Adipocyte (in vitro differentiated cells): Measurements from ENCODE around the gene LAMA2.

Experiments
- DNase-seq: peaks from one replicate; pipeline ENCODE4 v3.0.0-alpha.2; 2015; ENCODE audit warnings: low read depth
- H3K27me3 ChIP-seq: replicated peaks from 2 replicates; pipeline ENCODE4 v1.7.0; 2013; ENCODE audit warnings: mild to moderate bottlenecking, low read length, moderate library complexity; ENCODE audit not compliant: control insufficient read depth, insufficient read depth
- H3K36me3 ChIP-seq: 2 replicates; pipeline ENCODE4 v1.7.0; 2013; ENCODE audit warnings: low read length, mild to moderate bottlenecking, moderate library complexity; ENCODE audit not compliant: control insufficient read depth, insufficient read depth, severe bottlenecking
- H3K4me1 ChIP-seq: 2 replicates; pipeline ENCODE4 v1.7.0; 2013; ENCODE audit warnings: mild to moderate bottlenecking, low read length, moderate library complexity; ENCODE audit not compliant: control insufficient read depth, insufficient read depth
- H3K4me3 ChIP-seq: 2 replicates; pipeline ENCODE4 v1.7.0; 2013; ENCODE audit warnings: mild to moderate bottlenecking, low read length, moderate library complexity
- H3K9ac ChIP-seq: 2 replicates; pipeline ENCODE4 v1.7.0; 2013; ENCODE audit warnings: mild to moderate bottlenecking, low read length, moderate library complexity
- H3K9me3 ChIP-seq: 2 replicates; pipeline ENCODE4 v1.7.0; 2013; ENCODE audit warnings: mild to moderate bottlenecking, low read length, moderate library complexity; ENCODE audit not compliant: control insufficient read depth

Gene LAMA2

GRCh38 chr6:129344379-129344778, 461.4 kb downstream of the LAMA2 start:
- Histone ChIP-seq H3K27me3 (no peaks in the 10 kb centered on the region), H3K9me3 (no peaks in the 10 kb centered on the region), H3K9ac (no peak overlapping the region), H3K4me3 (no peak overlapping the region), H3K36me3 (peaks cover 38% of the 10 kb centered on the region), H3K4me1 (peaks cover 23% of the 10 kb centered on the region)
- no peak for DNase-seq

GRCh38 chr6:129345890-129346289, 463.0 kb downstream of the LAMA2 start:
- H3K9me3 ChIP-seq = no peaks in the 10 kb centered on the region
- peak; percentile 28 for DNase-seq
- H3K4me3 ChIP-seq = no peak overlapping the region
- H3K27me3 ChIP-seq = no peaks in the 10 kb centered on the region
- H3K4me1 ChIP-seq = peaks cover 23% of the 10 kb centered on the region
- H3K9ac ChIP-seq = no peak overlapping the region
- peaks cover 52% of the 10 kb centered on the region for H3K36me3 ChIP-seq

- Histone ChIP-seq H3K9ac (no peak overlapping the region), H3K36me3 (peaks cover 59% of the 10 kb centered on the region), H3K27me3 (no peaks in the 10 kb centered on the region), H3K4me3 (no peak overlapping the region), H3K9me3 (no peaks in the 10 kb centered on the region), H3K4me1 (peaks cover 15% of the 10 kb centered on the region)
- no peak for DNase-seq
These were observed 464.0 kb downstream of the LAMA2 start for GRCh38 chr6:129346964-129347363.

DNA sequence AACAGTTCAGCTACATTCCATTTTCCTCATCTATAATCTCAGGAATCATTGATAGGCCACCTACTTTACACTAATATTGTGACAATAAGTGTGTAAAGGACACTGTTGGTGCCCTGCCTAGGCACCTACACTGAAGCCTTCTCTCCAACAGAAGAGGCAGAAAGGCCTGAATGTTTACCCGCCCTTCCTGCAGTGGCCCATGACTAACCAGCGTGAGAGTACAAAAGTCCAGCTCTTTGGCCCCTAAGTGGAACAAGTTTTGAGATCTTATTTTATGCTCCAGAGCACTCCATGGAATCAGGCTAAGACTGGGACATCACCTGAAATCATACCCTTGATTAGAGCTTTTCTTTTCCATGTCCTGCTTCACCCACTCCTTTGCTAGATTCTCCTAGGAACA, 467.3 kb downstream of the LAMA2 start:
- Histone ChIP-seq H3K9ac (no peak overlapping the region), H3K4me1 (peaks cover 3% of the 10 kb centered on the region), H3K36me3 (peaks cover 73% of the 10 kb centered on the region), H3K9me3 (no peaks in the 10 kb centered on the region), H3K4me3 (no peak overlapping the region), H3K27me3 (no peaks in the 10 kb centered on the region)
- no peak for DNase-seq

- Histone ChIP-seq H3K27me3 (no peaks in the 10 kb centered on the region), H3K4me3 (no peak overlapping the region), H3K9ac (no peak overlapping the region), H3K4me1 (no peaks in the 10 kb centered on the region), H3K9me3 (no peaks in the 10 kb centered on the region), H3K36me3 (peaks cover 84% of the 10 kb centered on the region)
- peak; percentile 38 for DNase-seq
These were observed 468.9 kb downstream of the LAMA2 start for GRCh38 chr6:129351807-129352206.

DNA sequence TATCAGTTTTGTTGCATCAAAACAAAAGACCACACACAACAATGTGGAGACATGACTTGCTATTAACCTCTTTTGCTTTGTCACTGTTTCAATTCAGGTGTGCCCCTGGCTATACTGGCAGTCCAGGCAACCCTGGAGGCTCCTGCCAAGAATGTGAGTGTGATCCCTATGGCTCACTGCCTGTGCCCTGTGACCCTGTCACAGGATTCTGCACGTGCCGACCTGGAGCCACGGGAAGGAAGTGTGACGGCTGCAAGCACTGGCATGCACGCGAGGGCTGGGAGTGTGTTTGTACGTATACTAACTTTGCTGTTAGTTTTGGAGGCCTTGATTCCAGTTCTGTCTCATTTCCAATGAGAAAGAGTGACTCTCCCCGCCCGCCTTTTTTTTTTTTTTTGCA, 470.1 kb downstream of the LAMA2 start:
- no peak for DNase-seq
- no peaks in the 10 kb centered on the region for H3K9me3 ChIP-seq
- no peaks in the 10 kb centered on the region for H3K4me1 ChIP-seq
- no peak overlapping the region for H3K9ac ChIP-seq
- no peak overlapping the region for H3K4me3 ChIP-seq
- H3K27me3 ChIP-seq = no peaks in the 10 kb centered on the region
- peaks cover 84% of the 10 kb centered on the region for H3K36me3 ChIP-seq

GRCh38 chr6:129356129-129356528, 473.2 kb downstream of the LAMA2 start:
- Histone ChIP-seq H3K9ac (no peak overlapping the region), H3K4me3 (no peak overlapping the region), H3K36me3 (peaks cover 79% of the 10 kb centered on the region), H3K27me3 (no peaks in the 10 kb centered on the region), H3K4me1 (no peaks in the 10 kb centered on the region), H3K9me3 (no peaks in the 10 kb centered on the region)
- DNase-seq = no peak

DNA sequence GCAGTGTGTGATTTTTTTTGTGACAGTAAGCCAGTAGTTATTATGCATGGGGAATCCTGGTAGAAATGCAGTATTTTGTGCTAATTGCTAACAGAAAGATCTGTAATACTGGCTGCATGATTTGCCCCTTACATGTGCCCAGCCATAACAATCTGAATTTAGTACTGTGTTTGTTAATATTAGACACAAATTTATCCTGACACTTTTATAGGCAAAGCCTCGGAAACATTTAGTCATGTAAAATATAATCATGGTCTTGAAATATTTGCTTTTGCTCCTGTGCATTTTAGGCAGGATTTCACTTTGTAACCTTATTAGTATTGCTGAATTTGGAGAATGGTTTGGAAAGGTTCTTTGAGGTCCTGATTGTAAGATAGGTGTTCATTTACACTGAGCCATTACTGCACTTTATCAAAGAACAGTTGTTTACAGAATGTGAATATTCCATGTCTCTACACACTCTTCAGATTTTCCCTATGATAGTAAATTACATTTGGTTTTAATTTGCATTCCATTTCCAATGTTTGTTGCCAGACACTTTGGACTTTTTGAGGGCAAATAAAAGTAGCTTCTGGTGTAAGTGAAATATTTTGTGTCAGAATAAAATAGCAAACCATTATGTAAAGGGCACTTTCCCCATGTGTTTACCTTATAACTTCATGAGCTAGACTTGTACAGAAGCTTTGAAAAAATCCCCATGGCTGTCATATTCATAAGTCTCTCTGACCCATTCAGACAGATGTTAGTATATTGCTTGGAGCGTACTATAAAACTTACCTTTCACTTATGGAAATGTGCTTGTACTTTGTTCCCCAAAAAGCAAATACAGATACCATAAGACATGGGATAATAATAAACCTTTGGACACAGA, 477.1 kb downstream of the LAMA2 start:
- peaks cover 70% of the 10 kb centered on the region for H3K36me3 ChIP-seq
- DNase-seq = peak; percentile 30

DNA sequence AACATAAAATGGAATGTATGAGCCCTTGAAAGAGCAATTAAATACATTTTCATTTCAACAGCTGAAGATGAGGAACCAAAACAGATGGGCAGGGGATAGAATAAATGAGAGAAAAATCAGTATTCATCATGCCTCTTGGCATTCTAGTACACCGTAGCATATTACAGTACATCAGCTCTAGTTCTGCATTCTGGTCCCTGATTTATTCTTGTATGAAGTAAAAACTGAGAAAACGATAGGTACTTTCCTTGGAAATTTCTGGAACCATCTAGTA, 477.7 kb downstream of the LAMA2 start:
- Histone ChIP-seq H3K27me3 (no peaks in the 10 kb centered on the region), H3K36me3 (peaks cover 65% of the 10 kb centered on the region), H3K9me3 (no peaks in the 10 kb centered on the region), H3K4me3 (no peak overlapping the region), H3K4me1 (no peaks in the 10 kb centered on the region), H3K9ac (no peak overlapping the region)
- no peak for DNase-seq

More for the DNA sequence above, 477.1 kb downstream of the LAMA2 start:
- no peak overlapping the region for H3K4me3 ChIP-seq
- H3K9ac ChIP-seq = no peak overlapping the region
- H3K9me3 ChIP-seq = no peaks in the 10 kb centered on the region
- no peaks in the 10 kb centered on the region for H3K27me3 ChIP-seq
- H3K4me1 ChIP-seq = no peaks in the 10 kb centered on the region

- Histone ChIP-seq H3K9me3 (no peaks in the 10 kb centered on the region), H3K36me3 (peaks cover 63% of the 10 kb centered on the region), H3K27me3 (no peaks in the 10 kb centered on the region), H3K4me3 (no peak overlapping the region), H3K4me1 (no peaks in the 10 kb centered on the region), H3K9ac (no peak overlapping the region)
- DNase-seq = no peak
These were observed 481.1 kb downstream of the LAMA2 start for GRCh38 chr6:129364037-129364436.

- Histone ChIP-seq H3K9me3 (no peaks in the 10 kb centered on the region), H3K9ac (no peak overlapping the region), H3K4me1 (peaks cover 7% of the 10 kb centered on the region), H3K36me3 (peaks cover 63% of the 10 kb centered on the region), H3K27me3 (no peaks in the 10 kb centered on the region), H3K4me3 (no peak overlapping the region)
- no peak for DNase-seq
These were observed 481.8 kb downstream of the LAMA2 start for GRCh38 chr6:129364767-129365166.

GRCh38 chr6:129368076-129368475, 485.1 kb downstream of the LAMA2 start:
- Histone ChIP-seq H3K9ac (no peak overlapping the region), H3K27me3 (no peaks in the 10 kb centered on the region)
- DNase-seq = no peak

More at GRCh38 chr6:129368076-129368475, 485.1 kb downstream of the LAMA2 start:
- no peak overlapping the region for H3K4me3 ChIP-seq
- peaks cover 56% of the 10 kb centered on the region for H3K36me3 ChIP-seq
- H3K9me3 ChIP-seq = no peaks in the 10 kb centered on the region
- H3K4me1 ChIP-seq = peaks cover 12% of the 10 kb centered on the region
